Endothelial cell of umbilical vein (primary cell): ENCODE measurements around the gene CUL9. TPM values are rescaled to one million over a fixed set of nuclear protein-coding genes. Genes with fewer than 3 reads are reported as not detected.

ENCODE experiments used
- BruUV-seq: library from RNA; stranded (reverse); fragments of 400-500 nt; replicated peaks from 2 replicates; lab custom pipeline; 2021; lab: Mats Ljungman, UMichigan
- CTCF ChIA-PET: fragments of 300-600, 350-600 bp; sonication (Branson Sonifier 250); formaldehyde crosslinking; loops from one replicate; lab custom pipeline; 2021; ENCODE audit warnings: antibody characterized with exemption, inconsistent platforms; lab: Charles Lee
- POLR2A ChIA-PET: fragments of 300-600, 350-600 bp; sonication (Branson Sonifier 250); formaldehyde crosslinking; loops from one replicate; lab custom pipeline; 2021; ENCODE audit warnings: antibody characterized with exemption, inconsistent platforms; lab: Charles Lee
- DNase-seq: peaks from one replicate; pipeline ENCODE4 v3.0.0-alpha.2; 2011; ENCODE audit warnings: low read depth, low spot score
- FAIRE-seq: peaks from 2 replicates; lab custom pipeline; 2011; peaks lifted over from hg19 to GRCh38; lab: Jason Lieb, UNC
- H2AFZ ChIP-seq: 2 replicates; pipeline ENCODE4 v1.6.0; 2012; ENCODE audit warnings: low read depth, low read length, control low read depth, inconsistent platforms
- H3K27ac ChIP-seq: 2 replicates; pipeline ENCODE4 v1.5.1; 2011; ENCODE audit warnings: low read depth, mild to moderate bottlenecking, control low read depth, low read length, moderate library complexity; ENCODE audit not compliant: insufficient read depth
- H3K27me3 ChIP-seq, 2 experiments: 2 replicates each; pipeline versions ENCODE4 v1.6.0 to v1.6.1; 2011; ENCODE audit warnings: low read length in 2 of 2, mixed read lengths in 1 of 2; ENCODE audit not compliant: control insufficient read depth in 2 of 2, insufficient read depth in 2 of 2
- H3K36me3 ChIP-seq, 2 experiments: 2 replicates in 1 of 2; 3 replicates in 1 of 2; pipeline ENCODE4 v1.5.1; 2011; ENCODE audit warnings: low read length in 2 of 2, mild to moderate bottlenecking in 1 of 2, moderate library complexity in 1 of 2; ENCODE audit not compliant: control insufficient read depth in 2 of 2, insufficient read depth in 2 of 2; ENCODE audit errors: extremely low read depth in 1 of 2
- H3K4me1 ChIP-seq: 3 replicates; pipeline ENCODE4 v1.5.1; 2011; ENCODE audit warnings: mild to moderate bottlenecking, low read length; ENCODE audit not compliant: control insufficient read depth, insufficient read depth; ENCODE audit errors: extremely low read depth
- H3K4me2 ChIP-seq: 2 replicates; pipeline ENCODE4 v1.6.1; 2011; ENCODE audit warnings: low read length, control low read depth, mixed read lengths; ENCODE audit not compliant: insufficient read depth
- H3K4me3 ChIP-seq, 3 experiments: fragments of 200-600 bp in 1 of 3; sonication (generic), shearing (Covaris generic) in 1 of 3; replicated peaks in 1 of 3; 2 replicates each; pipeline ENCODE4 v1.5.1; 2011 to 2016; ENCODE audit warnings: control low read depth in 3 of 3, low read length in 3 of 3, mild to moderate bottlenecking in 2 of 3, inconsistent platforms in 1 of 3, low read depth in 1 of 3, moderate library complexity in 1 of 3; ENCODE audit not compliant: insufficient read depth in 1 of 3
- H3K79me2 ChIP-seq: 2 replicates; pipeline ENCODE4 v1.6.0; 2012; ENCODE audit warnings: low read length, inconsistent platforms; ENCODE audit not compliant: control insufficient read depth, insufficient read depth
- H3K9ac ChIP-seq: replicated peaks from 2 replicates; pipeline ENCODE3; 2011; ENCODE audit warnings: low read length, control low read depth; ENCODE audit not compliant: insufficient read depth; ENCODE audit errors: extremely low read depth
- H3K9me1 ChIP-seq: replicated peaks from 3 replicates; pipeline ENCODE4 v1.6.0; 2011; ENCODE audit warnings: mild to moderate bottlenecking, low read length; ENCODE audit not compliant: control insufficient read depth, insufficient read depth; ENCODE audit errors: extremely low read depth
- H3K9me3 ChIP-seq: replicated peaks from 2 replicates; pipeline ENCODE4 v1.5.1; 2012; ENCODE audit warnings: low read length, inconsistent platforms; ENCODE audit not compliant: control insufficient read depth, insufficient read depth
- H4K20me1 ChIP-seq: replicated peaks from 2 replicates; pipeline ENCODE3; 2011; ENCODE audit warnings: mild to moderate bottlenecking, low read length; ENCODE audit not compliant: control insufficient read depth, insufficient read depth; ENCODE audit errors: extremely low read depth
- CTCF ChIP-seq, 2 donors: IDR thresholded peaks; 1 replicate in 1 of 2; 2 replicates in 1 of 2; pipeline ENCODE4 v1.5.1; 2011; ENCODE audit warnings: low read length in 2 of 2, mild to moderate bottlenecking in 2 of 2, moderate library complexity in 2 of 2, control low read depth in 1 of 2, inconsistent platforms in 1 of 2, low read depth in 1 of 2; ENCODE audit not compliant: insufficient read depth in 1 of 2; ENCODE audit errors: extremely low read depth in 1 of 2
- EZH2 ChIP-seq: IDR thresholded peaks from 2 replicates; pipeline ENCODE4 v1.6.1; 2012; ENCODE audit warnings: borderline replicate concordance, low read depth, mild to moderate bottlenecking, moderate library complexity, low read length, inconsistent platforms; ENCODE audit not compliant: severe bottlenecking
- FOS ChIP-seq: IDR thresholded peaks from 2 replicates; pipeline ENCODE4 v1.6.1; 2011; ENCODE audit warnings: mild to moderate bottlenecking, low read length, moderate library complexity, borderline replicate concordance; ENCODE audit not compliant: insufficient read depth
- GATA2 ChIP-seq: IDR thresholded peaks from 2 replicates; pipeline ENCODE4 v1.7.0; 2011; ENCODE audit warnings: low read depth, mild to moderate bottlenecking, moderate library complexity, mixed read lengths, low read length; ENCODE audit not compliant: insufficient read length, insufficient read depth
- JUN ChIP-seq: IDR thresholded peaks from 2 replicates; pipeline ENCODE4 v1.6.1; 2011; ENCODE audit warnings: borderline replicate concordance, low read depth; ENCODE audit not compliant: insufficient read length, insufficient read depth
- MAX ChIP-seq: IDR thresholded peaks from 2 replicates; pipeline ENCODE4 v1.6.1; 2011; ENCODE audit not compliant: insufficient read depth, insufficient read length
- MYC ChIP-seq: IDR thresholded peaks from one replicate; pipeline ENCODE4 v1.6.1; 2011; ENCODE audit warnings: mild to moderate bottlenecking, low read depth, low read length
- POLR2A ChIP-seq: IDR thresholded peaks from 2 replicates; pipeline ENCODE4 v1.6.1; 2012; ENCODE audit warnings: low read depth, mild to moderate bottlenecking, control low read depth, low read length
- POLR2AphosphoS5 ChIP-seq: IDR thresholded peaks from 2 replicates; pipeline ENCODE4 v1.6.1; 2012; ENCODE audit warnings: low read depth, mild to moderate bottlenecking, control low read depth, low read length, moderate library complexity; ENCODE audit not compliant: insufficient read depth
- dilution Hi-C: fragments of 300-500 bp; cut with MboI; formaldehyde crosslinking; loops from one replicate; pipeline ENCODE4 v1.15.0; 2019; ENCODE audit warnings: low sequenced_read_pairs; ENCODE audit not compliant: extremely low pct_ligation_motif_present
- intact Hi-C: fragments of 100-400 bp; cut with micrococcal nuclease; formaldehyde crosslinking; loops from one replicate; pipeline ENCODE4 v1.10.0; 2022
- polyA plus RNA-seq, 4 experiments: library from polyadenylated mRNA; depleted of rRNA in 3 of 4; stranded (reverse) in 3 of 4; unstranded in 1 of 4; fragments of >200 nt; gene quantifications; 2 replicates each; pipeline versions ENCODE4 v1.2.1 to v1.2.3, GENCODE V29; 2011 to 2012; ENCODE audit warnings: missing spikeins in 1 of 4
- total RNA-seq: library from RNA; stranded (reverse); gene quantifications from 2 replicates; pipeline ENCODE4 v1.2.3, GENCODE V29; 2021

Gene CUL9
- total and polyA plus RNA-seq, 2 donors (not counting 3 experiments of a cell fraction or from before 2014, with no cell fraction given), result 38.7 to 46.0 TPM

- no peaks in the 10 kb centered on the region for H4K20me1 ChIP-seq
- H2AFZ ChIP-seq, result no peak overlapping the region
- ChIA-PET CTCF (no interaction called here), POLR2A (no interaction called here)
- no peaks in the 10 kb centered on the region for H3K36me3 ChIP-seq
- no peak overlapping the region for H3K27ac ChIP-seq
- DNase-seq (no peak), FAIRE-seq (no peak)
- dilution Hi-C loops (no loop called here), intact Hi-C loops (loop anchor here (5.0 kb wide), 1 partner anchor 84 kb away; the partner anchor contains the start of genes KLC4 and MRPL2)
- no peaks in the 10 kb centered on the region for H3K79me2 ChIP-seq
- H3K9me1 ChIP-seq, result no peaks in the 10 kb centered on the region
- H3K4me3 ChIP-seq, result no peak overlapping the region
- no peaks in the 10 kb centered on the region for H3K27me3 ChIP-seq
- TF ChIP-seq EZH2, result no peak
- TF ChIP-seq CTCF (IDR thresholded peaks at IDR 0.05; ENCODE audit: extremely low read depth in 1 of 2, insufficient read depth in 1 of 2, low read depth in 1 of 2, low read length in 2 of 2), result no peak
- TF ChIP-seq MAX, result no peak
- TF ChIP-seq POLR2A, result no peak
- no peak for TF ChIP-seq MYC
- no peak for TF ChIP-seq FOS
- TF ChIP-seq GATA2, result no peak
- TF ChIP-seq POLR2AphosphoS5, result no peak
- TF ChIP-seq JUN, result no peak
- H3K4me1 ChIP-seq, result no peaks in the 10 kb centered on the region
- no peak overlapping the region for H3K4me2 ChIP-seq
- BruUV-seq, result TSS peak; percentile 19
- no peak overlapping the region for H3K9ac ChIP-seq
- H3K9me3 ChIP-seq, result no peaks in the 10 kb centered on the region
Measured at GRCh38 chr6:43141644-43142043, 40.4 kb upstream of the CUL9 start.
